Vagina (tissue), 2 donors: ENCODE data around the gene PGK1.

Experiments
- CTCF ChIP-seq, 3 experiments: fragments of 450-650 bp in 2 of 3; fragments of 200-600 bp in 1 of 3; sonication (generic) in 1 of 3; IDR thresholded peaks; one replicate each; pipeline ENCODE4 v1.5.1; 2017 to 2019; ENCODE audit warnings: antibody characterized with exemption in 3 of 3, mild to moderate bottlenecking in 2 of 3, moderate library complexity in 2 of 3
- POLR2AphosphoS5 ChIP-seq, 2 donors: sonication (generic); formaldehyde crosslinking; IDR thresholded peaks; one replicate each; pipeline ENCODE4 v1.9.0; 2017; ENCODE audit warnings: antibody characterized with exemption in 2 of 2, mild to moderate bottlenecking in 2 of 2, low read depth in 1 of 2; ENCODE audit not compliant: insufficient read depth in 1 of 2

GRCh38 chrX:78116365-78116764, 12.3 kb downstream of the PGK1 start:
- TF ChIP-seq CTCF (IDR thresholded peaks at IDR 0.05) (no peak), POLR2AphosphoS5 (IDR thresholded peaks at IDR 0.05; ENCODE audit: insufficient read depth in 1 of 2, low read depth in 1 of 2) (no peak)
